ENCODE data around the gene ANO2. TPM values are rescaled to one million over a fixed set of nuclear protein-coding genes. Genes with fewer than 3 reads are reported as not detected.

Gene ANO2
- total RNA-seq, 1 donor from 2014 or later: 7.8 TPM

DNA sequence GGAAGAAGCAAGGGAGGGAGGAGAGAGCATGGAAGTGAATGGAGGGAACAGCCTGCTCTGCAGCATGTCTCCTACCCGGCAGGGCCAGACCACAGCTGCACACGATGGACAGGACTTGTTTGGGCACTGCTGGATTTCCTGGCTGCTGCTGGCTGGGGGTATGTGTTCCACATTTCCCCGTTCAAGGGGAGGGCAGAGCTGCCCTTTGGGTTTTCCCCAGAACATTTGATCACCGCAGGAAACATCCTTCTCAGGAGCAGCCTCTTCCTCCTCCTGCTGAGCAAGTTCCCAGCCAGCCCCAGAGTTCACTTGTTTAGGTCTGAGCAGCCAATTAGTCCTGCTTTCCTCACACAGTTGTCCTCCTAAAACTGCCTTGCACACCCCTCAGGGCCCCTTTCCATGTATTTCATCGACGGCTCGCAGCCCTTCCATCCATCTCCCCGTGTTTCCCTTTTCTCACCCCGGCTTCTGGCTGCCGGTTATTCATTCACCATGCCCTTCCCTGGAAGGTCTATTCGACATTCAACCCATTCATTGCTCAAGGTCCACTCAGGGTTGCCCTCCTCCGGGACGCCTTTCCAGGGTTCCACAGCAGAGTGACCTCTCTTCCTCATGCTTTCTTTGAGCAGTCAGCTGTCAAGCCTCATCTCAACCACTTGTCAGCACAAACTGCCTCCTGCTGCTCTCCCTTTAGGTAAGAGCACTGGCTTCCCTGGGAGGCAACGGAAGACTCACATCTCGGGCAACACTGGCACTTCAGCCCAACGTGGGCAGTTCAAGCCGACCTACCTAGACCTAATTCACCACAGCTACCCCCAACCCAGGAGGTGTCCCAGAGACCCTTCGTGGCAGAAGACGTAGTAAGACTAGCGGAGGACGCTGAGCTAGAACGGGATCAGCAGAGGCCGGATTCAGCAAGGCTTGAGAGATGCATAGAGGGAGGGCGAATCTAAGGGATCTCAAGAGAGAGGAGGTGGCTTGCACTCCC is 20.1 kb upstream of the ANO2 start:
- DNase-seq: no peak

DNA sequence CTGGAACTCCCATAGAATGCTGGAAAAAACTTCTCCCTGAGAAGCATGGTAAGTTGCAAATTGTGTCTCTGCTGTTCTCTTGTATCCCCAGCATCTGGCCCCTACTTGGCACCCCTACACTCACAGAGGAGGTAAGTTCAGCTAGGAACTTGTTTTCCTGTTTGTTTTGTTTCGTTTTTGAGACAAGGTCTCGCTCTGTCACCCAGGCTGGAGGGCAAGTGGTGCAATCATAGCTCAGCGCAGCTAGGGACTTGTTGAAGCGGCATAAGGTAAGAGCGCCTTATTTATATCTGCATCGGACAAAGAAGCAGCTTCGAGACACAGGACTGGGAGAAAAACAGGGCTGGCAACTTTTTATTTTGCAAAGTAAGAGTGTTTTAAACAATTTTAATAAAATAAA is 18.5 kb upstream of the ANO2 start:
- no peak for DNase-seq

DNA sequence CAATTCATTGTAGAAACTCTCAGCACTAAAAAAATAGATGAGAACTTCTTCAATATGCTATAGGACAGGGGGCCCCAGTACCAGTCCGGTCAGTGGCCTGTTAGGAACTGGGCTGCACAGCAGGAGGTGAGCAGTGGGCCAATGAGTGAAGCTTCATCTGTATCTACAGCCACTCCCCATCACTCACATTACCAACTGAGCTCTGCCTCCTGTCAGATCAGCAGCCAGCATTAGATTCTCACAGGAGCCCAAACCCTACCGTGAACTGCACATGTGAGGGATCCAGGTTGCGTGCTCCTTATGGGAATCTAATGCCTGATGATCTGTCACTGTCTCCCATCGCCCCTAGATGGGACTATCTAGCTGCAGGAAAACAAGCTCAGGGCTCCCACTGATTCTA is 15.7 kb upstream of the ANO2 start:
- no peak for DNase-seq

DNA sequence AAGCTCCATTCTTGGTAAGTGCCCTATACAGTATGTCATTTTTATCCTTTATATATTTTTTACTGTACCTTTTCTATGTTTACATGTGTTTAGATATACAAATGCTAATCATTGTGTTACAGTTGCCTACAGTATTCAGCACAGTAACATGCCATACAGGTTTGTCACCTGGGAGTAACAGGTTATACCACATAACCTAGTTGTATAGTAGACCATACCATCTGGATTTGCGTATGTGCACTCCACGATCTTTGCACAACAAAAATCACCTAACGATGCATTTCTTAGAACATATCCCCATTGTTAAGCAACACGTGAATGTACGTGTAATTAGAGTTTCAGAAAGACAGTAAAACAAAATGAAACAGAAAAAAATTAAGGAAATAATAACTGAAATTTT is 11.9 kb upstream of the ANO2 start:
- DNase-seq: no peak

DNA sequence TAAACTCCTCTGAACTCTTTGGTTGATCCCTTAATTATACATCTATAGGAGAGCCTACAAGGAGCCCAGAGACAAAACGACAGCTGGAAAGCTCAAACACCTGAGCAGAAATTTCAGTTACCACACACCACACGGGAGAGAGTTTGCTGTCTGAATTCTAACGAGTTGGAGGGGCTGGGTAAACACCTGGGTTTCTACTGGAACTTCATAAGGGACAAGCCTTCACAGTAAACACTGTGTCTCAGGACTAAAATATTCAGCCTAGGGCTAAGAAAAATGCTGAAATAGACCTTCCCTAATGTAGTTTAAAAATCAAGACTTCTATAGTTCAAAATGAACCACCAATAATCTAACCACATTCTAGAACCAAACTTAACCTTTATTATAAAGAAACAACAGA is 9.6 kb upstream of the ANO2 start:
- no peak for DNase-seq

DNA sequence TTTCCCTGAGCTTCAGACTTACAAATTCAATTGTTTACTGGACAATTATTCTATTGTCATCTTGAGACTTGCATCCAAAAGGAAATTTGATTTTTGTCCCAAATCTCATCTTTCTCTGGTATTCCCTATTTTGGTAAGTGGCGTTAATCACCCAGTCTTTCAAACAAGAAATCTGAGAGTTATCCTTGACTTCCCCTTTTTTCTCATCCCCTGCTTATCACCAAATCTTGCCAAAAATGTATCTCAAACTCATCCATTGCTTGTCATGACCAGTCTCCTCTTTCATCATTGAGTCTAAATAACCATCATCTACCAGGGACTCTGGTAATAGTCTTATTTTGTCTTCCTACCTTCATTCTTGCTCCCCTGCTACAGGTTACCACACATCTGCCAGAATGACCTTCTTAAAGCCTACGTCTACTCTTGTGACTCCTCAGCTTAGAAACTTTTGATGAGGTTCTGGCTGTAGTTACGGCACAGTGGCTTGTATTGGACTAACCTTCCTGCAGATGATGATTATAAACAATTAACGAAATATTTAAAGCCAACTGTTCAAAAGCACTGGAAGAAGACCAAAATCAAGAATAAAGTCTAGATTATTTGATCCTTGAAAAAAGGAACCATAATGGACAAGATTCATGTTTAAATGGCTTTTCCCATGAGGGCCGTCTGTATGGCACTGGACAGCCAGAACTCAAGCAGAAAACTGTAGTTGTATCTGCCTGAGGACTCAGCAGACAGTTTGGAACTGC is 9.0 kb upstream of the ANO2 start:
- no peak for DNase-seq

DNA sequence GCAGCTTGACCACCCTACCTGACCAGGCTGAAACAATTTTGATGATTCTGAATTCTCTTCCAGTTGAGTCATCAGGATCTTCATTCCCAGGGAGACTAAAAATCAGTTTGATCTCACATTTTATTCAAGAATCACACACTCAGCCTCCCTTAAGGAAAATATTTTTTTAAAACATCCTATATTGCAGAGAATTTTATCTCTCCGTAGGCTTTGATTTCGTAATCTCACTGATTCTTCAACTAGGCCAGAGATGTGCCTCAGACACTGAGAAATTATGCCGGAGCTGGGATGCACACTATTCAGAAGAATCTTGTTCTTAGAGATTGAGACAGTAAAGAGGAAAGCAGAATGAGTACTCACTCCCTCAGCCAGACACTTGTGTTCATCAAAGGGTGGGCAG is 7.0 kb upstream of the ANO2 start:
- no peak for DNase-seq

DNA sequence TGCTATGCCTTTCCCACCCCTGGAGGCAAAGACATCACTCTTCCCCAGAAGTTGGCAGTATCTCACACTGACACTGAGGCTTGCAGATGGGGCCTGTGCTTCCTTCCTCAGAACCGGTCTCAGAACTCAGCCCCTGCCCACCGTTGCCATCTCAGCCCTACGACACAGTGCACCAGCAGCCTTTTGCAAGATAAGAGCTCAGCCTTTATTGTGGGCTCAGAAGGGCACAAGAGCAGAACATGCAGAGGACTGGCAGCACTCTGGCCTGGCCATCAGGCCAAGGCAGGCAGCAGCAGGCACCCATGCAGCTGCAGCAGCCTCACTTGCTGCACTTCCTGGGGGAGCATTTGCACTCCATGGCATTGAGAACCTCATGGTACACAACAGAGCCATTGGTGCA is 3.6 kb upstream of the ANO2 start:
- DNase-seq: no peak

DNA sequence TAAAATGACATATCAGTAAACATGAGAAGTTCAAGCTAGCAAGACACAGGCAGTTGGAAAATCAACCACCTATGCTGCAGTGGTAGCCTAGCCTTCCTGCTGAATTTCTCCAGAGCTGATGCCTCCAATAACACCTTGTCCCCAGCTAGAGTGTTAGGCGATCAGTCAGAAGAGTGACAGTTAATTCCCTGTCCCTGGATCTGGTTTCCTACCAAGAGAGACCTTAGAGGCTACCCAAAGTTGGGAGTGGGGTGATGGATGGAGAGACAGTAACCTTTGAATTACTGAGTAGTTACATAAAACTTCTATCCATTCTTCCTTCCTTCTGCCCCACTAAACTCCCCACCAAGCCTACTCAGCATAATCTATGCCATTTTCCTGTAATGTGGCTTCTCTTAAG is 1.9 kb upstream of the ANO2 start:
- no peak for DNase-seq

DNA sequence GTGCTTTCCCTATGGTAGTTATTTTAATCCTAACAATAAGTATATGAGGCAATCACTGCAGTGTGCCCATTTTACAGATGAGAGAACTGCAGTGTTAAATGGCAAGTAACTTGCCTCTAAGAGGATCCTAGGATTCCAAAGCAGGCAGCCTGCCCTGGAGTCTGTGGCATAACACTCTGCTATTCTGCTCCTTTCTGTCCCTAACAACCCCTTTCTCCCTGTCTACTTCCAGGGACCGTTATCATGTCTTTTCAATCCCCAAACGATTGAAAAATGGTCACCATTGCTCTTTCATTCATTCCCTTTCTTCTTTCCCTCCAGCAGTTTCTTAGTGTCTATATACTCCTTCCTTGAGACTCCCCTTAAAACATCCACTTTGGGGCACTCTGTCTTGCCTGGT is 1.3 kb upstream of the ANO2 start:
- no peak for DNase-seq

DNA sequence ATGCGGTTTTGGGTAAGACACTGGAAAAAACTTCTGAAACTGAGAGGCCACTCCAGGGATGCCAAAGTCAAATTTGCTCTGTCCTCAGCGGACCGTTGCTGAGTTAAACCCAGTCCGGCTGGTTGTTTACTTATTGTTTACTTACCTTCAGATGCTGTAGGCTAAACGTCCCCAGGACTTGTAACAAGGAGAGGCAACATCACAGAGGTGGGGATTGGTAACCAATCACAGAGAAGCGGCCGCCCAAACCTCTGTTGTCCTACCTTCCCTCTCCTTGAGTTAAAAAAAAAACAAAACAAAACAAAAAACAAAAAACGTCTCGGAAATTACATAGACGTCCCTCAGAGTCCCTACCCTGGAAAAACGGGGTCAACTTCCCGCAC is 380 bp downstream of the ANO2 start:
- DNase-seq: no peak

DNA sequence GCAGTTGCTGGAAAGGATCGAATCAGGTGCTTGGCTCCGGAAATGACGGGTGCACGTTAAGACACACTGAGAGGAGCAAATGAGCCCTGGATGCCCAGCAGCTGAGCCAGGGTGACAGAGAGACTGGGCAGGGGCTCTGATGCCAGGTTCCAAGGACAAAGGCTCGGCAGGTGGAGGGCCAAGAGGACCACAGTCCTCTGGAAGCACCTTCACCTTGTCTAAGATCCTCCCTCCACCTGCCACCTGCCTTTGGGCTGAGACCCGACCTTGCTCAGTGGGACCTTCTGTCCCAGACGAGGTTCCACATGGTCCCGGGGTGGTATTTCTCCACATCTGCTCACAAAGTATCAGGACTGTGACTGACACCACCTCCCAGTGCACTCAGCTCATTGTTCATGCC is 1.0 kb downstream of the ANO2 start:
- no peak for DNase-seq

DNA sequence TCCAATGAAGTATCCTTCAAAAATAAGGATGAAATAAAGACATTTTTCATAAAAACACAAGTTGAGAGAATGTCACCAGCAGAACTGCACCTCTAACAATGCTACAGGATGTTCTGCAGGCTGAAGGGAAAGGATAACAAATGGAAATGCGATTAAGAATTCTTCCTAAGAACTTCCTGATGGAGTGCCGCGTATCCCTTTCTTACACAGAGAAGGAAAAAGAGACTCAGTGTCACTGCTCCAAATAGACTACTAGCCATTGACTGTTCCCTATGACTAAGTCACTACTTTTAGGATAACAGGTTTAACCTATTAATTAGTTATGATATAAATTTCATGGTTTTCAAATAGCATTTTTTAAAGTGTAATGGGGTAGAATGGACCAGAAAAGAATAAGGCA is 3.2 kb downstream of the ANO2 start:
- DNase-seq: no peak

DNA sequence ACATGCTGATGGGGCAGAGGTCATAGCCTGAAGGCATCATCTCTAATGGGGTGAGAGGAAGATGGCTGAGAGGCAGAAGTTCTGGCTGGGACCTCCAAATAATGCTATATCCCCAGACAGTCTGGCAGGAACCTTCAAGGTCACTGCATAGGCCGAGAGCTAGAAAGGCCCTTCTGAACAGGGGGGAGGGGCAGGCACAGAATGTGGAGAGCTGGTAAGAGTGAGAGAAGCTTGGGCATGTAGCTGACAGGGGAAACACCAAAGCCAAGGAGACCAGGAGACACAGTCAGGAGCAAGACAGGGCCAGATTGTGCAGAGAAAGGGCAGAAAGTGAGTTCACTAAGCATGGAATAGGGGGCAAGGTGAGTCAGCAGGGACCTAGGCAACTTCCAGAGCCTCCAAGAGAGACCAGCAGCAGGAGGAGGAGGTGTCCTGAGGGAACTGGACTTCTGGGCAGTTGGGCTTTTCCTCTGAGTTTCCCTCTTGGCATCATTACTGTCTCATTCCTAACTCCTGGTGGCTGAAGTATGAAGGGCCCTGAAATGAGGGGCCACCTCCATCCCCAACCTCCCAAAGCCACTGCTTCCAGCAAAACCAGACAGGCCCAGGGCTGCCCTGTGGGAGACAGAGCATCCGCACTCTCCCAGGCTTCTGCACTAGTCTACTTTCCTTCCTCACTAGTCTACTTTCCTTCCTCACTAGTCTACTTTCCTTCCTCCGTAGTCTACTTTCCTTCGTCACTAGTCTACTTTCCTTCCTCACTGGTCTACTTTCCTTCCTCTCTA is 17.1 kb downstream of the ANO2 start:
- DNase-seq: no peak

DNA sequence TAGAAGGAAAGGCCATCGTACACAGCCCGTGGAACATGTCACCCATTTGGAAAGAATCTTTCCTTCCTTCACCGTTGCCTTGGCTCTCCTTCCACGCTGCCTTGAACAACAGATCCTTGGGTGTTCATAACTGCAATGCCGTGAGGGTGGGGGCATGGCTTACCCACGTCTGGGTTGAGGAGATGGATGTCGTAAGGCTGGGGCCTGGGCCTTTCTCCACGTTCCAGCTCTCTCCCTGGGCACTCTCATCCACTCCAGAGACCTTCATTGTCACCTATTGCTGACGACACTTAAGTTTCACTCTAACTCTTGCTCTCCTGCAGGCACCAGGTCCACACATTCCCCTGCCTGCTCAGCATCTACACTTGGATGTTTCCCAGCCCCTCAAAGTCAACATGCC is 19.4 kb downstream of the ANO2 start:
- DNase-seq: no peak

DNA sequence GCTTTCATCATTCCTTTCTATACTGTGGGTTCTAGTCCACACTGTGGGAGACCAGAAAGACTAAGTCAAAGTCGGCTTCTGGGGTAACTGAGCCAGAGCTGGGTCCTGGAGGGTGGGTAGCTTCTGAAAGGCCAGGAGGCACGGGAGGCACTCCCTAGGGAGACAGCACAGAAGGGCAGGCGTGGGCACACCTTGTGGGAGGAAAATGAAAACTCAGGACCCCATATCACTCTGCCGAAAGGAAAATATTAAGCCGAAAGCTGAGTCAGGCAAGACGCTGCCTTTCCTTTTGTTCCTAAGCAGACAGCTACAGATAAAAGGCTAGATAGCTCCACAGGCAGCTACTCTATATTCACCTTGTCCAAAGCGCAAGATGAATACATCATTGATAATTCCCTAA is 20.7 kb downstream of the ANO2 start:
- no peak for DNase-seq

DNA sequence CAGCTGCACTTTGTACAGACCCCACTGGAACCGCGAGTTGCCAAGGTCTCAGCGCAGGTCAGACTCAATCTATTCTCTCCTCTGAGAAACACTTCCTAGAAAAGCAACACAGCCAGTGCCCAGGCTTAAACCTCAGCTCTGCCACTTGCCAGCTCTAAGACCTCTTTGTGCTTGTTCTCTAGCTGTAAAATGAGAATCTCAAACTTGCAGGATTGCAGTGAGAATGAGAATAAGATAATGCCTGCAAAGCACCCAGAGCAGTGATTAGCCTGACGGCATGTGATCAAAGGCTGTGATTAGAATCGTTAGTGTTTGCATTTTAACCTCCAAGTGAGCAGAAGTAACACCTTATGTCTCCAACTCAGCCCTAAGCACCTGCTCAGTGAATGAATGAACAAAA is 21.3 kb downstream of the ANO2 start:
- no peak for DNase-seq

DNA sequence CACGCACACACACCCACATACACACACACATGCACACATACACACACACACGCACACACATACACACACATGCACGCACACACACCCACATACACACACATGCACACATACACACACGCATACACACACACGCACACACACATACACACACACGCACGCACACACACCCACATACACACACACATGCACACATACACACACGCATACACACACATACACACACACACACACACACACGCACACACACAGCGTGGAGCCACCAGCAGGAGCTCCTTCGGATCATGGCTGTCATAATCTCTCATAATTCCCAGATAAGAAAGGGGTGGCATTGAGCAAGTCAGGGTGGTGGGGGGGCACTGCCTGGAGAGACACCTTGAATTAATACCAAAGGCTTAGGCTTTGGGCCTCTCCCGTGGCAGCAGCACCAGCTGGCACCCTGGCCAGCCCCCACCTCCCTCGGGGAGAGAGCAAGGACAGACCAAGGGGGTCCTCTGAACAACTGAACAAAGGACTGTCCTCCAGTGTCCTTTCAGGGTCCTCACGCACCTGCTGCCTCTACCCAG is 21.9 kb downstream of the ANO2 start:
- DNase-seq: no peak

DNA sequence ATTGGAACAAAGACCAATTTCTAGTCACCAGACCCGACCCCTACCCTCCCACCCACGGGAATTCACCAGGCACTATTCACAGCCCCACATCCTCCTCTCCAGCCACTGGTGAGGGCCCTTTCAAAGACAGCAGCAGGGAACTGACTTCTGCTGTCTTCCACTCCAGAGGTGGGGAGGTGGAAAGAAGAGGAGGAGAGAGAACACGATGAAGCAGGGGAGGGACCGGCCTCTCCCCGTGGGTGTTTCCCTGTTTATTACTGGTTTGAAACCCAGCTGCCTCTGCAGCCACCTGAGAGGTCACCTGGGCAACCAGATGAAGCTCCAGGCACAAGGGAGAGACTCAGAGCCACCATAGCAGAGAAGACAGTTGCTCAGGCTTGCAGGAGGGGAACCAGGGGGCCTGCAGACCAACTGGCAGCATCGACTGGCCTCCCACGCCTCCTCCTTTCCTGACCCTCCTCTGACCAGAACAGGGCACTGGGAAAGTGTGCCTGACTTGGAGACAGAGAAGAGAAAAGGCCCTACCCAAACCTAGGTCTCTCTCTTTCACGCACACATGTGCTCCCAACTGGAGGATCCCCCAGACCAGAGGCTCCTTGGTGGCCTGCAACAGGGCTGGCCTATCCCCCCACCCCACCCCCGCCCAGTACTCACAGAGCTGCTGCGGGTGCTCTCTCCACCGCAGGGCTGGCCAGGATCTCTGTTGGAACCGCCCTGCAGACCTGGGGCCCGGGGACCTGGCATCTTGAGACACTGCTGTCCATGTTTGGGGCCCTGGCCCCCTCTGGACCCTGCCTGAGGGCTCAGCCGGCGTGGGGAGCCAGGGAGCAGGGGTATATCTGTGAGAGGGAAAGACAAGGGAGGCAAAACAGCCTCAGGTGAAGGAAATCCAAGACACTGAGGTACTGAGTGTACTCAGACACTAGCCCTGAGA is 22.8 kb downstream of the ANO2 start:
- DNase-seq: no peak

DNA sequence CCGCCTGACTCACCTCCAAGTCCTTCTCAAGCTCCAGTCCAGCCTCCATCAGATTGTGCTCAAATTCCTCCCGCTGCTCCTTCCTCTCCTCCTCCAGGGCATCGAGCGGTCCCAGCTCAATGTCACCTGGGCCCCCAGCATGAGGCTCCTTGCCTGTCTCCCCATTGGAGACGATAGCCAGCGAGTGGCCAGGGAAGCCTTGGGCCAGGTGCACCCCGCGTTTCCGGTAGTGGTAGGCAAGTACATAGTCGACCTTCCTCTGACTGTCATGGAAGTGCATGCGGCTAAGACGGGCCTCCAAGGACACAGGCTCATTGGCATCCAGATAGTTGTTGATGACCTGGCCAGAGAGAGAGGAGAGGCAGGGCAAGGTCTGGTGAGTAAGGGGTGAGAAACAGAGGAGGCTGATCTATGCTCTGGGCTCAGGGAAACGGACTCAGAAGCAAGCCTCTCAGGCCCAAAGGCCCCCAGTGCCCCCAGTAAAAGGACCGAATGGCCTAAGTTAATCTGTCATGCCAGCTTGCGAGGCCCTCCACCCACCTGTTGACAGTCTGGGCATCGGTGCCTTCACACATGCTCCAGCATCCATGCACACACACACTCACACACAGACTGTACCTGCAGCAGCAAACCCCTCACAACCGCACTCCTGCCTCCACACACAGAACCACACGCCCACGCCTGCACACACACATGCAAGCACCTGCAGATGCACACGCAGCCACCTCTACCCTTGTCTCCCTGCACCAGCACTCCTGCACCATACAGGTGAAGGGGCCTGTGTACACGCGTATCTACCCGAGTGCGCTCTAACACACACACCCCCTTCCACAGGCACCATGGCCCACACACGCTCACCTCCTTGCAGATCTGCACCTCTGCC is 23.8 kb downstream of the ANO2 start:
- DNase-seq: no peak

Measured in skin of body (tissue), 2 donors.